Stomach smooth muscle (tissue), 2 donors: ENCODE data around the gene OR5B3.
"Not testable (repeated sequence)": the region's sequence is repeated elsewhere in the genome, so short reads cannot be mapped to it uniquely, and the experiment has no call there.

ENCODE experiments used
- H3K27ac ChIP-seq: one replicate; pipeline ENCODE4 v1.7.0; 2013; ENCODE audit warnings: mild to moderate bottlenecking, low read length, inconsistent platforms
- H3K27me3 ChIP-seq, 2 donors: one replicate each; pipeline ENCODE4 v1.7.0; 2013; ENCODE audit warnings: low read length in 2 of 2; ENCODE audit not compliant: insufficient read depth in 2 of 2, control insufficient read depth in 1 of 2
- H3K36me3 ChIP-seq, 2 donors: one replicate each; pipeline ENCODE4 v1.7.0; 2013; ENCODE audit warnings: low read length in 2 of 2; ENCODE audit not compliant: control insufficient read depth in 2 of 2, insufficient read depth in 2 of 2
- H3K4me1 ChIP-seq: one replicate; pipeline ENCODE4 v1.7.0; 2013; ENCODE audit warnings: low read length; ENCODE audit not compliant: control insufficient read depth, insufficient read depth
- H3K4me3 ChIP-seq, 2 donors: one replicate each; pipeline ENCODE4 v1.7.0; 2013; ENCODE audit warnings: low read length in 2 of 2
- H3K9ac ChIP-seq, 2 donors: one replicate each; pipeline ENCODE4 v1.7.0; 2013; ENCODE audit warnings: low read length in 2 of 2, mild to moderate bottlenecking in 1 of 2
- H3K9me3 ChIP-seq, 2 donors: one replicate each; pipeline ENCODE4 v1.7.0; 2013; ENCODE audit warnings: low read length in 2 of 2; ENCODE audit not compliant: control insufficient read depth in 2 of 2
- donor health status: healthy.
- donor health status: Pancreatic carcinoma.

OR5B3 gene

DNA sequence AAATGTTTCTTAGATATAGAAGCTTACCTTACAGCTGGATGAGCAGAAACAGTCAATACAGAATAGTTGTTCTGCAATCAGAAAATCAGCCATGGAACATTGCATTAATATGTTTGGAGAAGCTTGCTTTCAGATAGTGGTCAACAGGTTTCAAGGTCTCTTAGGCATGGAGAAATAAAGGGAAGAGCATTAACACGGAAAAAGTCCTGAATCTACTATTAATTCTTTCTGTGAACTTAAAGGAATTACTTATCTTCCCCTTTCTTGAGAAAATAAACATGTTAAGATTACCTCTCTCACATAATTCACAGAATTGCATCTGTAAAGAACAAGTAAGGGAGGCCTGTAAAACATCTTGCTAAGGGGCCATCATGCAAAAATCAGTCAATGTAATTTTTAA is at the start of gene OR5B3:
Gene OR5B3 (minus strand): TSS at position 101 of the 400 bp plus-strand sequence. CDS start 3,465 bp downstream, outside the sequence.
- Histone ChIP-seq H3K27ac (no peak within 1 kb of the TSS), H3K27me3 (no peaks in the 10 kb centered on the region), H3K4me3 (no peak within 1 kb of the TSS), H3K9me3 (peaks cover 0 to 6% of the 10 kb centered on the region in 2 donors), H3K36me3 (no peaks in the 10 kb centered on the region), H3K9ac (no peak within 1 kb of the TSS), H3K4me1 (no peaks in the 10 kb centered on the region)

DNA sequence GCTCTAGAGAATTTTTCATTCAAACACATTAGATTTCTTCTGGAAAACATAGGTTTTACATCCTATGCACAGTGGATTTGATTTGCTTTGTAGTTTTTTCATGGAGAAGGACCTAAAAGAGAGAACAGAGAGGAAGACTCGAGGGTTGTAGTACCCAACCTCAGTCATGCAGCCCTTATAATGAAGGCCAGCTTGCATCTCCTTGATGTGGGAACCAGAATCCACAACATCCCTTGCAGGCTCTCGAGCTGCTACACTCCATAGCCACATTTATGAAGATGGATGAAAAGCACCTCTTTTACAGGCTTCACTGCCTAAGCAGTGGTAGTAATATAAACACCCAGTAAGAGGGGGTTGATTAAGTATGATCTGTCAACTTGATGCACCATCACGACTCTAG is 44.9 kb upstream of the OR5B3 start:
- H3K4me1 ChIP-seq = no peaks in the 10 kb centered on the region
- no peak overlapping the region for H3K4me3 ChIP-seq
- H3K36me3 ChIP-seq = no peaks in the 10 kb centered on the region
- no peaks in the 10 kb centered on the region for H3K27me3 ChIP-seq
- H3K9ac ChIP-seq = no peak overlapping the region
- H3K9me3 ChIP-seq = no peaks in the 10 kb centered on the region
- no peak overlapping the region for H3K27ac ChIP-seq

DNA sequence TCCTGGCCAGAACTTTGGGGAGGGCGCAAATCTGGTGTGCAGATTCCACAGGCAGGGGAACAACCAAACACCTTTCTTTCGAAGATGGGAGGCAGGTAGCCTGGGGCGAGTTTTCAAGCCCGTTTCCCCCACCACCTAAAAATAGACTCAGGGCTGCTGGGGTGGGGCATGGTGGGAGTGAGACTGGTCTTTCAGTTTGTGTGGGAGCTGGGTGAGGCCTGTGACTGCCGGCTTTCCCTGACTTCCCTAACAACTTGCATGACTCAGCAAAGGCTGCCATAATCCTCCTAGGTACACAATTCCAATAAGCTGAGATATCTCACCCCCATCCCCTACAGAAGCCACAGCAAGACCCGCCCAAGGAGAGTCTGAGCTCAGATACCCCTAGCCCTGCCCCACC is 39.6 kb upstream of the OR5B3 start:
- Histone ChIP-seq H3K9me3 (peaks cover 5 to 15% of the 10 kb centered on the region in 2 donors), H3K27ac (no peak overlapping the region)

DNA sequence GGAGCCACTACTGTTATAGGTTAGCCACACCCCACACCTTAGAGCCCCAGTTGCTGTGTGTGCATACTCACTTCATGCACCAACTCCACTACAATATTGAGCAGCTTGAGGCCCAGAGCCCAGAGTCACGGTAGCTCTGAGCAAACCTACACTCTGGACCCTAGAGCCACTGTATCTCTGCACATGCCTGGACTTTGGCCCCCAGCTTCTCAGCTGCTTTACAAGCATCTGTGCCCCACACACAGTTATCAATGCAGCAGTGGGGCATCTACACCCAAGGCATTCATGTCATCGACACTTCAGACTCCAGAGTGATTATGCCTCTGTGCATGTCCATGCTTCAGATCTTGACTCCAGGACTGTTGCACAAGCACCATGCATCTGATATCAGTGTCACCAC is 37.6 kb upstream of the OR5B3 start:
- H3K36me3 ChIP-seq = no peaks in the 10 kb centered on the region
- no peak overlapping the region for H3K4me3 ChIP-seq
- H3K4me1 ChIP-seq = no peaks in the 10 kb centered on the region
- H3K9ac ChIP-seq = no peak overlapping the region
- no peak overlapping the region for H3K27ac ChIP-seq
- H3K27me3 ChIP-seq = no peaks in the 10 kb centered on the region
- peaks cover 5 to 15% of the 10 kb centered on the region in 2 donors for H3K9me3 ChIP-seq

More for the DNA sequence above, 39.6 kb upstream of the OR5B3 start:
- no peaks in the 10 kb centered on the region for H3K27me3 ChIP-seq
- no peaks in the 10 kb centered on the region for H3K36me3 ChIP-seq
- no peak overlapping the region for H3K9ac ChIP-seq
- H3K4me1 ChIP-seq = no peaks in the 10 kb centered on the region
- H3K4me3 ChIP-seq = no peak overlapping the region

DNA sequence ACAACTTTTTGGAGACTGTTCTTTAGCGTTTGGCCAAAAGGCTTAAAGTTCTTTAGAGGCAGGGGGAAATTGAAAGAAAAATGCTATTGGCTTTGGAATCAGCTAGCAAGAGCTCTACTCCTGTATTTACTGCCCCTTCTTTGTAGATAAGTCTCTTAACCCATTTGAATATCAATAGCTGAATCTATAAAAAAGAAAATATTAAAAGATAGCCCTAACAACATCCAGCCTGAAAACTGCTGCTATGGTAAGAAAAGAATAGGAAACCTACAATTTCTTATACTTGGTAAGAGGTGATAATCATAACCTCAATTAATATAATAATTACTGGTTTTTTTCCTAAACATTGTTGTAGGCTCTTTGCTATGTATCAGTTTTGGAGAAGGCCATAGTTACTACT is 35.5 kb upstream of the OR5B3 start, which contains the start of gene OR5B12:
Gene OR5B12 (minus strand): TSS at position 101 of the 400 bp plus-strand sequence. CDS start 2,085 bp downstream, outside the sequence.
- Histone ChIP-seq H3K4me1 (no peaks in the 10 kb centered on the region), H3K27me3 (no peaks in the 10 kb centered on the region), H3K4me3 (no peak within 1 kb of the TSS), H3K9me3 (peaks cover 5 to 15% of the 10 kb centered on the region in 2 donors), H3K36me3 (no peaks in the 10 kb centered on the region), H3K9ac (no peak within 1 kb of the TSS), H3K27ac (no peak within 1 kb of the TSS)

DNA sequence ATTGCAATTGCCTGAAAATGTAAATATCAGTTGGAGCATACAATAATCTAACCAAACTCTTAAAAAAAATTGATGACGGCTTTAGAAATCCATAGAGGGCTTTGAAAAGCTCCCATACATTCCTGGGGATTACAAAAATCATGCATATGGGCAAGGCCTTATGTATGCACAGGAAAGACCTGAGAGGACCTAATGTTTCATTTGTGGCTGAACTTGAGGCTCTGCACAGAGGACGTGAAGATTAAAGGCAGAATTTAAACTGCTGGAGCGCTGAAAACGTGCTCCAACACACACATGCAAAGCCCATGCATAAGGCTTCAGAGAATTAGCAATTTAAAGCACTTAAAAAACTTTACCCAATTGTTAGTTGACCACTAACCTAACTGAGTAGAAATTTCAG is 31.8 kb upstream of the OR5B3 start:
- Histone ChIP-seq H3K27ac (no peak overlapping the region), H3K4me3 (no peak overlapping the region), H3K9ac (no peak overlapping the region), H3K9me3 (no peaks in the 10 kb centered on the region), H3K4me1 (no peaks in the 10 kb centered on the region), H3K27me3 (no peaks in the 10 kb centered on the region), H3K36me3 (no peaks in the 10 kb centered on the region)

DNA sequence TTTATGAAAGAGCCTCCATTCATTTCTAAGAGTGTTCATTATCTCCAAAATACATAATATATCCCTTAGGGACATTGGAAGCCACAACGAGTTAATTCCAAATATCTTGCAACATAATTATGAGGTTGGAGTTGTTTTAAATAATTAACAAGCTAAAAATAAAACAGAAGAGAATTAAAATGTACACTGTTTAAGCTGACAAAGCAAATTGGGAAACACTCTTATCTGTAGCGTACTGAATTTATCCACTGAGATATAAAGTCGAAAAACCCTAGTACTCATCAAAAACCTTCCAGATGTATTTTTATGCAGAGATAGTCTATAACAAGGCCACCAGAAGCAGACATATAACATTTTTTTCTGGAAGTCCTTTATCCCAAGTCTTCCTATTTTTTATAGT is 27.5 kb upstream of the OR5B3 start:
- H3K4me1 ChIP-seq = no peaks in the 10 kb centered on the region
- H3K9ac ChIP-seq = no peak overlapping the region
- H3K36me3 ChIP-seq = no peaks in the 10 kb centered on the region
- H3K9me3 ChIP-seq = no peaks in the 10 kb centered on the region
- H3K4me3 ChIP-seq = no peak overlapping the region
- H3K27ac ChIP-seq = no peak overlapping the region
- H3K27me3 ChIP-seq = no peaks in the 10 kb centered on the region

DNA sequence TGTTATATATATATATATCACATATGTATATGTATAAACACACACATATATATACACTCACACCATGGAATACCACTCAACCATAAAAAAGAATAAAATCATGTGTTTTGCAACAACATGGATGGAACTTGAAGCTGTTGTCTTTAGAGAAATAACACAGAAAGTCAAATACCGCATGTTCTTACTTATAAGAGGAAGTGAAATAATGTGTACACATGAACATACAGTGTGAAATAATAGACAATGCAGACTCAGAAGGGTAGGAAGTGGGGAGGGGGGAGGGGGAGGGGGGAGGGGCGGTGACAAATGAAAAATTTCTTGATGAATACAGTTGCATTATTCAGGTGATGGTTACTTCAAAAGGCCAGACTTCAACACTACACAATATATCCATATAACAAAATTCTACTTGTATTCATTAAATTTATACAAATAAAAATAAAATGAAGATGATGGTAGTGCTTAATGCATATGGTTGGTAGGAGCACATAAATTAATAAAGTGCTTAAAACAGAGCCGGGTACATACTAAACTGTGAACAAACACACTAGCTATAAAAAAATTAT is 27.0 kb upstream of the OR5B3 start:
- H3K4me1 ChIP-seq = no peaks in the 10 kb centered on the region
- H3K27ac ChIP-seq = no peak overlapping the region
- H3K4me3 ChIP-seq = no peak overlapping the region
- no peaks in the 10 kb centered on the region for H3K36me3 ChIP-seq
- H3K9me3 ChIP-seq = no peaks in the 10 kb centered on the region
- H3K27me3 ChIP-seq = no peaks in the 10 kb centered on the region
- H3K9ac ChIP-seq = no peak overlapping the region

DNA sequence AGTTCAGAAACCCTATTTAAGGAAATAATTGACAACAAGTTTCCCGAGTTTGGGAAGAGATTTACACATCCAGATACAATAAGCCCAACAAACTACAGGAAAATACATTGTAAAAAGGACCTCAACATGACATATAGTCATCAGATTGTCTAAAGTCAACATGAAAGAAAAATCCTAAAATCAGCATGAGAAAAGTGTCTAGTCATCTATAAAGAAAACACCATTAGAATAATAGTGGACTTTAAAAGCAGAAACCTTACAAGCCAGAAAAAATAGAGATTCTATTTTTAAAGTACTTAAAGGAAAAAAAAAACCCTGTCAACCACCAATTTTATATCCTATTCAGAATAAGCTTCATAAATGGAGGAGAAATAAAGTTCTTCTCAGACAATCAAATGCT is 22.6 kb upstream of the OR5B3 start:
- Histone ChIP-seq H3K9me3 (no peaks in the 10 kb centered on the region), H3K9ac (no peak overlapping the region), H3K27ac (no peak overlapping the region), H3K4me3 (no peak overlapping the region), H3K36me3 (no peaks in the 10 kb centered on the region), H3K4me1 (no peaks in the 10 kb centered on the region), H3K27me3 (no peaks in the 10 kb centered on the region)

DNA sequence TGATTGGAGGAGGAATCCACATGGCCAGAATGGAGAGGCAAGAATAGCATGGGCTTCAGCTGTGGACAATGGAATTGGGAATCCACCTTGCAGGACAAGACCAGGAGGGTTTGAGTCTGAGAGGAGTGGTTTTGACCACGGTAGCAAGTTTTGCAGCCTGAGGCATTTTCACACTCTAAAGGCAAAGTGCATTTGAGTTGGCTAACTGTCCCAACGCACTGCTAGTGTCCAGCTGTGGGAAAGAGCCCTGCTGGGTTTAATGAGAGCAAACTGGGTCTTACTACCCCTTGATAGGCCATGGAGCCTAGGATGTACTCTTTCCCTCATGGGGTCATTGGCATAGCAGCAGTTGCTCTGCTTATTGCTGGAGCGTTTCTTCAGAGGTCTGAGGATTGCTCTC is 21.3 kb upstream of the OR5B3 start, which contains the start of gene OR5B2:
Gene OR5B2 (minus strand): TSS at position 101 of the 400 bp plus-strand sequence. CDS start 4,860 bp downstream, outside the sequence.
- Histone ChIP-seq H3K36me3 (no peaks in the 10 kb centered on the region), H3K4me3 (no peak within 1 kb of the TSS), H3K27ac (no peak within 1 kb of the TSS), H3K4me1 (no peaks in the 10 kb centered on the region), H3K9ac (no peak within 1 kb of the TSS), H3K27me3 (no peaks in the 10 kb centered on the region), H3K9me3 (no peaks in the 10 kb centered on the region)

DNA sequence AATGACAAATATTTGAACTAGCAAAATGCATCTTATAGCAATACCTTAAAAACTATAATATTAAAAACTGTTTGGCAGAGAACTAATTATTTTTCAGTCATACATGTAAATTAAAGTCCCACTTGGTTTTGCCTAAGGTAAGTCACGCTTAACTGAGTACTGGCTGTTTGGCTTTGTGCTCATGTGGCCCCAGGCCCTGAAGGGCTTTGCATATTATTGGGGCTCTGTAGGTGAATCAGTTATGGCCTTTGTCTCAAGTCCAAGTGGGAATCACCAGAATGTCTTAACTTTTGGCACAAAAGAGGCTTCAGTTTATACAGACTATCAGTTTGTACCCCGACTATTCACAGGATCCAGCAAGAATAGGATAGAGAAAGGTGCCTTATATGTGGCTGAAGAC is 7.1 kb downstream of the OR5B3 start:
- H3K27ac ChIP-seq, H3K9me3 ChIP-seq, H3K4me1 ChIP-seq, H3K4me3 ChIP-seq, H3K27me3 ChIP-seq, H3K36me3 ChIP-seq, H3K9ac ChIP-seq: not testable (repeated sequence)
